Activated CD4-positive, alpha-beta T cell treated with anti-CD3 and anti-CD28 coated beads, Interleukin-10, Interleukin-2, amounts not matched to agents 100 ng/mL and 50 ng/mL, durations not matched to agents 16 hours and 8 hours (primary cell): Measurements from ENCODE around the gene PLBD1.

ENCODE experiments used
- DNase-seq: peaks from one replicate; pipeline ENCODE4 v3.0.0-alpha.2; 2020

The PLBD1 gene

DNA sequence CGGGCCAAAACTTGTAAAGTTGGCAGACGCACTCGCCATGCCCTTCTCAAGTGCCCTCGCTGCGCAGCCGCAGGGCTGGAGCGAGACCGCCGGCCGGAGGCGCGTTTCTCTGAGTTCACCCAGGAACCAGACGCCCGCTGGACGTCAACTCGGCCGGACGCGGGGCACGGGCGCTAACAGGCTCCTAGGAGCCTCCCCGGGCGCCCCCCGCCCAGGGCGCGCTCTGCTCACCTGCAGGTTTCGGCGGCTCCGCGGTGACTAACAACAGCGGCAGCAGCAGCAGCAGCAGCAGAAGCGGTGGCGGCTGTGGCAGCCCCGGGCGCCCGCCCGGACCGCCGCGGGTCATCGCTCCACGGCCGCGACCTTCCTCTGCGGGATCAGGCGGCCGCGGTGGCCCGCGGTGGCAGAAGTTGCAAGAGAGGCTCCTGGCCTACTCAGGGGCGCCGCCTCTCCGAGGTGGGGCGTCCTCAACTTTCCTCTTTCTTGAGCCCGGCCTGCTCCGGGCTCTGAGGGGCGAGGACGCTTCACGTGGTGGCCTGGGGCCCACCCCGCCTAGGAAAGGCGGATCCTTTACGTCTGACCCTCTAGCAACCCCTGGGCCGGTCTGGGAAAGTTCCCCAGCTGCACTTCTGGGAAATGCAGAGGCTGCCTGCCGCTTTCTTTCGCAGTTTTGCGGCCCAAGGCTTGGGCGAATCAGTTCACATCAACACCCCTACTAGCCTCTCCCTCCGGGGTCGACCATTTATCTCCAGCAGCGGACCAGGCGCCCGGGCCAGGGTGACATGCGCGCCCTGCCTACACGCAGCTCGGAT, at the start of gene PLBD1:
Gene PLBD1, minus strand, starts transcription at position 533 of the 812 bp plus-strand sequence. Its CDS starts 187 bp downstream, at position 346.
- DNase-seq: peak; percentile 1

- DNase-seq: no peak
These were observed 47.0 kb upstream of the PLBD1 start for GRCh38 chr12:14614704-14615121.

GRCh38 chr12:14613718-14614117, 46.0 kb upstream of the PLBD1 start:
- DNase-seq: no peak

DNA sequence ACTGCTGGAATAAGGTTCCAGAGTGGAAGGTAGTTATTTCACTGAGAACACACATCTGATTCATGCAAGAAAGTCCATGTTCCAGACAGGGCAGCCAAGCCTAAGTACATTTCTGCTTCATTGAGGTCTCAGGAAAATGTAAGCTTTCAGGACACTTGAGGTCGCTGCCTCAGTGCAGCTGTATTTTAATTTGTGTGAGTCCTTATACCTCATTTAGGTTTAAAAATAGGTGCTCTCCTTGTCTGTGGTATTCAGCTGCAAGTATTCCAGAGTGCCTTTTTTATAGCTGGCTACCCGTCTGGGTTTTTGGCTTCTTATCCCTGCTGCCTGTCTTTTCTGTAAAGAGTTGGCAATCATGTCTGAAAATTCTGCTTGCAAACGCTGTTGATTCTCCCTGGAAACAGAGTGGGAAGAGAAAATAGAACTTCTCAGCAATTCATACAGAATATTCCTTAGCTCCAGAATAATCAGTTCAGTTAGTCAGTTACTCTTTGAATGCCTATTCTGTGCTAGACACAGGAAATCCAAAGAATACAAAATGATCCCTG, 45.3 kb upstream of the PLBD1 start:
- DNase-seq: no peak

DNA sequence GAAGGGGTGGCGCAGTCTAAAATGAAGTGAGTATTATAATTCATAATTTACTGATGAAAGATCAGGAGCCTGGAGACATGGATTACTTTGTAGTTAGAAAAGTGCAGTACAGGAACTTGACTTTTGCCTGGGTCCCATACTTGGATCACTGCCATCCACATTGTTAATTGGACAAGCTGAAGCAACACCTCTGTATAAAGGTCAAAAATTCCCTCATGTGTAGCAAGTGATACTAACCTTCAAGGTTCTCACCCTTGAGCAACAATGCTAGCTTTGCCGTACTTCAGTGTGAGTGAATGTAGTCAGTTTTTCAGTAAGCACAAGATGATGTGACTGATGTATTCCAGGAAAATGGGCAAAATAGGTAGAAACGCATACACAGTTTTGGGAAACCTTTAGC, 44.6 kb upstream of the PLBD1 start:
- no peak for DNase-seq

GRCh38 chr12:14611640-14612203, 44.0 kb upstream of the PLBD1 start:
- no peak for DNase-seq

DNA sequence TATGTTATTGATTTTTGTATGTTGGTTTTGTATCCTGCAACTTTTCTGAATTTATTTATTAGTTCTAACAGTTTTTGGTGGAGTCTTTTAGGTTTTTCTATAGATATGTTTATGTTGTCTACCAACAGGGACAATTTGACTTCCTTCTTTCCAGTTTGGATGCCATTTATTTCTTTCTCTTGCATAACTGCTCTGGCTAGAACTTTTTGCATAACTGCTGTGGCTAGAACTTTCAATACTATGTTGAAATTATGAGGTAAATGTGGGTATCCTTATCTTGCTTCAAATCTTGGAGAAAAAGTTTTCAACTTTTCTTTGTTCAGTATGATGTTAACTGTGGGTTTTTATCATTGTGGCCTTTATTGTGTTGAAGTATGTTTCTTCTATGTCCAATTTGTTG, 39.9 kb upstream of the PLBD1 start:
- no peak for DNase-seq

DNA sequence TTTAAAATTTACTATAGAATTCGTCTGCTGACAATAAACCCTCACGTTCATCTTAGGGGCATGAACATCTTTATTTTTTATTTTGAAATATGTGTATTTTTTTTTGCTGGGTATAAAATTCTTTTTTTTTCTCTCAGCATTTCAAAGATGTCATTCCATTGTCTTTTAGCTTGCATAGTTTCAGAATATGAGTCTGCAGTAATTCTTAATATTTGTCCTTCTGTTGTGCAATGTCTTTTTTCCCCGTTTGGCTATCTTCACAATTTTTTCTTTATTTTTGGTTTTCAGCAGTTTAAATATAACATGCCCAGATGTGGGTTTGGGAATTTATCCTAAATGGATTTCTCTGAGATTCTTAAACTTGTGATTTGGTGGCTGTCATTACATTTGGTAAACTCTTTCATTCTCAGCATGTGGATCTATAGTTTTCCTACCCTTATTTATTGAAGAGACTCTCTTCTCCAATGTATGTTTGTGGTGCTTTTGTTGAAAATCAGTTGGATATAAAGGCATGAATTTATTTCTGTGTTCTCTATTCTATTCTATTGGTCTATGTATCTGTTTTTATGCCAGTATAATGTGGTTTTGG, 37.8 kb upstream of the PLBD1 start:
- no peak for DNase-seq

GRCh38 chr12:14601692-14602478, 34.2 kb upstream of the PLBD1 start:
- DNase-seq: no peak

- no peak for DNase-seq
These were observed 29.8 kb upstream of the PLBD1 start for GRCh38 chr12:14597480-14597879.

DNA sequence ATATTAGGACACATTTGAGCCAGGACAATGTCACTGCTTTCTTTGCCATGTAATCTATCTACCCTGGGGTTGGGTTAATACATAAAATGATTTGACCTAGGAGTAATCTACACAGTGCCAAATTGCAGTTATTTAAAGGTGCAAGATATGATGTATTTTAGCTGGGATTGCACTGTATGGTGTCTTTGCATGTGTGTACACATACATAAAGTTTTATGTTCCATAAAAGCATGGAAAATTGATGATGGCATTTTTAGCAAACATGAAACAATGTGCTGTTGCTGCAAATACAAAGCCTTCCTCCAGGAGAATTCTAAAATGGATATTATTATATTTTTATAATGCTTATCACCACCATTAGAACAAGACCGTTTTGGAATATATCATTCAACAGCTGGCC, 24.0 kb upstream of the PLBD1 start:
- DNase-seq: no peak

GRCh38 chr12:14589169-14590004, 21.7 kb upstream of the PLBD1 start:
- DNase-seq: no peak

GRCh38 chr12:14588571-14588970, 20.9 kb upstream of the PLBD1 start:
- no peak for DNase-seq

GRCh38 chr12:14578646-14579045, 11.0 kb upstream of the PLBD1 start:
- DNase-seq: no peak

- peak; percentile 27 for DNase-seq
These were observed 9.7 kb upstream of the PLBD1 start for GRCh38 chr12:14577344-14577743.

- DNase-seq: no peak
These were observed 9.2 kb upstream of the PLBD1 start for GRCh38 chr12:14576896-14577295.

- DNase-seq: no peak
These were observed 7.9 kb upstream of the PLBD1 start for GRCh38 chr12:14575585-14575984.

GRCh38 chr12:14573118-14573517, 5.4 kb upstream of the PLBD1 start:
- DNase-seq: no peak

GRCh38 chr12:14572401-14572800, 4.7 kb upstream of the PLBD1 start:
- no peak for DNase-seq

DNA sequence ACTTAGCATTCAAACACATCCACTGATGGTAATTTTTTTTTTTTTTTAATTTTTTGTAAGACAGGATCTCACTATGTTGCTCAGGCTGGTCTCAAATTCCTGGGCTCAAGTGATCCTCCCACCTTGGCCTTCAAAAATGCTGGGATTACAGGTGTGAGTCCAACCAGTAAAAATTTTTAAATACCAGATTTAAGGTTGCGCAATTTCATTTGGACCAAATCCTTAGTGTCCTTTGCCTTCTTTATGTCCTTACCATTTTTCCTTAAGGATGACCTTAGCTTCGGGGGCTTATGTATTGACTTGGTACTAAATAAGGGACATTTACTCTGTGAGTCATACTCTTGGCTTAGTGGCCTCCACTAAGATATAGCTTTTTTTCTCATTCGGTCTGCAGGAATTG, 4.1 kb upstream of the PLBD1 start:
- no peak for DNase-seq

GRCh38 chr12:14570231-14570630, 2.5 kb upstream of the PLBD1 start:
- DNase-seq: no peak

GRCh38 chr12:14564336-14564959, 3.2 kb downstream of the PLBD1 start:
- no peak for DNase-seq
